ACHN (cell line): ENCODE data around the gene ANXA6.

Source experiments
- DNase-seq: peaks from one replicate; pipeline ENCODE4 v3.0.0-alpha.2; 2015
- in situ Hi-C: cut with HindIII; loops from 2 replicates; pipeline ENCODE4 v1.10.0; 2017; ENCODE audit warnings: low sequenced_read_pairs, low pct_ligation_motif_present, low pct_unique_long_range_greater_than_20kb

ANXA6 gene

GRCh38 chr5:151078490-151079262 lies 78.9 kb downstream of the ANXA6 start:
- in situ Hi-C loops: no loop called here
- DNase-seq: peak; percentile 66

DNA sequence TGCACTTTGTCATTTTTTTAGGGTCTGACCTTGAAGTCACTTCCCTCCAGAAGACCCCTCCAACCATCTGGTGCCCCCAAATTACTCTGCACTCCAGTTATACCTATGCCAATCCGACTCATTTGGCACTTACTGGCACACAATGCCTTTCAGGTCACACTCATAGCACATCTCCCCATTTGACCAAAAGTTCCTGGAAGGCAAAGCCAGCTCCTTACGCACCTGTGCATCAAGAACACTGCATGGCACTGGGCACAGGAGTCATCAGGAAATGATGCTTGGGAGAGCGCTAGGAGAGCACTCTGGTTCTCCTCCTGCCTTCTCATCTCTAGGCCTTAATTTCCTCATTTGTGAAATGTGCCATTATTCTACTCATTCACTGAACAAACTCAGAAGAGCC lies 79.6 kb downstream of the ANXA6 start:
- DNase-seq: no peak
- in situ Hi-C loops: no loop called here

GRCh38 chr5:151077419-151077818 lies 80.2 kb downstream of the ANXA6 start:
- in situ Hi-C loops: no loop called here
- DNase-seq: no peak

DNA sequence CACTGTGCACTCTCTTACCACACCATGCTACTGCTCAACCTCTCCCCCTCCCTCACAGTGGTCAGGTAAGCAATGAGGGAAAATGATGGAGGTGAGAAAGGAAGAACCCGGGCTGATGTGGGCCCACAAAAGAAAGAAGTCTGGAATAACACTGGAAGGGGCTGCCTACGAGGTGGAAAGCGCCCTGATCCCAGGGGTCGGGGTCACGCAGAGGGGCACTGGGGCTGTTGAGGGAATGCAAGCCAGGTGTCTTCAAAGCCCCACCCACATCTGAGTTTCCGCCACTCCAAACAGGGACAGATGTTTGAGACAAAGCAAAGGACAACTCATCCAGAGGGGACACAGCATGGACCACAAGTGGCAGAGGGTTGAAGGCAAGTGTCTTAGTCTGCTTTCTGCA lies 81.0 kb downstream of the ANXA6 start:
- no peak for DNase-seq
- in situ Hi-C loops: no loop called here

DNA sequence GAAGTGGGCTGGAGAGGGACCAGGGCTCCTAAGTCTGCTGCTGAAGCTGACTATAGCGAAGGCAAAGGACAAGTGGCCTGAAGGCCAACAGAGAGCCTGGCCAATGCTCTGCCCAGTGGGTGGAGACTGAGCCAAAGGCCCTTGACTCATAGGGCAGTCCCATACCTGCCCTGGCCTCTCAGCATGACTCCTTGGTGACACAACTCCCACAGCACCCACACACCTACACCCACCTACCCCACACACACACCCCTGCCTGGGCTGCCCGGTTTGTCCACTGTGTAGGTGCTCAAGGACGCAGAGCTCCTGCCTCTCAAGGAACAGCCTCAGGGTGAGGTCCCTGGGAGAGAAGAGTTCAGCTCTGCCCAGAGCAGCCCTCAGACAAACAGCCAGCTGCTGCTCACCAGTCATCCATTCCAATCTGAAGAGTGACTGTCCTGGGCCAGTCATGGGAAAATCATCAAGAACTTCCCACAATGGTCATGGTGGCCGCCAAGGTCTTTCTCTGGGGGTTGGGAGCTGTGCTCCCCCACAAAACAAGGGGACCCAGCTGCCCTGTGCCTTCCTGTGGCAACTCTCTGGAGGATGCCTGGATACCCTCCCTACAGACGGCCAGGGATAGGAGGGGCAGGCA lies 81.8 kb downstream of the ANXA6 start:
- DNase-seq: no peak
- in situ Hi-C loops: no loop called here

GRCh38 chr5:151074557-151074956 lies 83.0 kb downstream of the ANXA6 start:
- in situ Hi-C loops: no loop called here
- DNase-seq: no peak

GRCh38 chr5:151073280-151073679 lies 84.3 kb downstream of the ANXA6 start:
- in situ Hi-C loops: no loop called here
- no peak for DNase-seq

DNA sequence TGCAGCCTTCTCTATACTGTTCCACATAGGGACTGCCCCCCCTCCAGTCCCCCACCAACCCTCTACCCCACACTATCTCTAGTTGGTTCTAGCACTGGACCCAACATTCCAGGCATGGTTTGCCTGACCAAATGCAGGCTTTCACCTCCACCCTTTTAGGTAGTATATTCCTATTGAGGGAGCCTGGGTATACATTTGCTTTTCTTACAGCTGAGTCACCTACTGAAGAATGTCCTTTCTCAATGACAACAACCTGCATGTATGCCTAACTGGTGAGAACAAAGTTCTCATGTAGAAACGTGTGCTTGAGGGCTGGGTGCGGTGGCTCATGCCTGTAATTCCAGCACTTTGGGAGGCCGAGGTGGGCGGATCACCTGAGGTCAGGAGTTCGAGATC lies 85.0 kb downstream of the ANXA6 start:
- DNase-seq: peak; percentile 42
- in situ Hi-C loops: no loop called here

DNA sequence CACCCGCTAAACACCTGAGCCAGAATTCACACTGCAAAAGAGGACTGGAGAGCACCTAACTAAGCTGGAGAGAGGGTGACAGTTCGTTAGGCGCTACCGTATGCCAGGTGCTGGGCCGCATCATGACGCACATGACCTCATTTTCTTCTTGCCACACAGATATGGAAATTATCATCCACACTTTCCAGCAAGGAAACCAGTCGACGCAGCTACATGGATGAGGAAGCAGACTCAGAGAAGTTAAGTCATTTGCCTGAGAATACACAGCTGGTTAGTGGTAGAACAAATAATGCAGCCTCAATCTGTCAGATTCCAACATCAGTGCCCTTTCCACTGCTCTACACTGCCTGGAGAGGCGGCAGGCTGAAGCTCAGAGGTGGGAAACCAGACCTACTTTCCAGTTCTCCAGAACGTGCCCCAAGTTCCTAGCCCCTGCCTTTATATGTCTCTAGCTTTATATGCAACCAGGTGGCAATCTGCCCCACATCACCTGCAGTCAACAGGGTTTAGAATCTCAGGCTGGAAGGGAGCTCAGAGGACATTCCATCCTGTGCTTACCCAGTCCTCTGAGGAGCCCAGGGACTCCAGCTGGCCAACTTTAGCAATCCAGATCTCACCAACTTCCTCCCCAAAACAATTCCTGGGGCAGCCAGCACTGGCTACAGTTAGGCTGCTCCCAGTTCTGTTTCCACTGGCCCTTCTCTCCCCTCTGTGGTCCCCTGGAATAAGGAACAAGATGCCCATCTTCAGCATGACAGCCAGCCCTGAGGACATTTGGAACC lies 85.5 kb downstream of the ANXA6 start:
- in situ Hi-C loops: no loop called here
- no peak for DNase-seq

GRCh38 chr5:151071021-151071420 lies 86.6 kb downstream of the ANXA6 start:
- no peak for DNase-seq
- in situ Hi-C loops: no loop called here

DNA sequence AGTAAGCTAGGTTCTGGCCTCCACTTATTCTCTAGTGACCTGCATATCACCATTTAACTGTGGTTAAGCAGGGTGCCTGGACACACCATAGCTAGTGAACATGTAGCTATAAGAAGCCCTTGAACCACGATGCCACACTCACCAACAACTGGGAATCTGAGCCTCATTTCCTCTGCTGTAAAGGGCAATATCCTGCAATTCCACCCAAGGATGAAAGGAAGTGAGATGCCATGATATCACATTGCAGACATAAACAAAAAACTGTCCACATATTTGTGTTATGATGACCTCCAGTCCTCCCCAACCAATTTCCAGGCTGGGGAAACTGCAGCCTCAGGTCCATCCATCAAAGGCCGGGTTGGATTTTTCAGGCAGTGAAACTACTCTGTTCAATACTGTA lies 87.1 kb downstream of the ANXA6 start:
- no peak for DNase-seq
- in situ Hi-C loops: no loop called here

- no peak for DNase-seq
- in situ Hi-C loops: no loop called here
These were observed 89.0 kb downstream of the ANXA6 start for GRCh38 chr5:151068433-151069197.

GRCh38 chr5:151067632-151068432 lies 89.7 kb downstream of the ANXA6 start:
- in situ Hi-C loops: no loop called here
- no peak for DNase-seq

- DNase-seq: no peak
- in situ Hi-C loops: no loop called here
These were observed 90.7 kb downstream of the ANXA6 start for GRCh38 chr5:151066920-151067319.

DNA sequence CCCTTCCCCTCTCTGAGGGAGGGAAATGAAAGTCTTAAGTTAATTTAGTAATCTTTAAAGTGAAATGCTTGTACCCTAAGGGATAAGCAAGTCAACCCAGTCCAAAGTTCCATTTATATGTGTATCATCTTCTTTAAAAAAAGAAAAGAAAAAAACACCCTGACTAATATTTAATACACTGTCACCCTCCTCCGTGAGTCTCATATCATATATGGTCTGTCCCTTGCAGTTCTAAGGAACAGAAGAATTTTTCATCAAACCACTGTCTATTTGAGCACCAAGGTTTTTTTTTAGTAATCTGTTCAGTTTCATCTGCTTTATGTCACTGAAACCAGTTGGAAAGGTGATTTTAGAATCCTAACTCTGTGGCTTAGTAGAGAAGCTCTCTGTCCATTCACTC lies 92.0 kb downstream of the ANXA6 start:
- DNase-seq: no peak
- in situ Hi-C loops: no loop called here

- in situ Hi-C loops: no loop called here
- no peak for DNase-seq
These were observed 92.6 kb downstream of the ANXA6 start for GRCh38 chr5:151064916-151065499.

GRCh38 chr5:151063142-151063989 lies 94.2 kb downstream of the ANXA6 start:
- in situ Hi-C loops: no loop called here
- peak; percentile 71 for DNase-seq
